Esophagus squamous epithelium (tissue), 4 donors: ENCODE results near the gene DHX15.

Experiments
- POLR2A ChIP-seq, 4 donors: fragments of 450-650 bp; IDR thresholded peaks; one replicate each; pipeline ENCODE4 v1.6.1; 2017; ENCODE audit warnings: antibody characterized with exemption in 4 of 4, mild to moderate bottlenecking in 4 of 4, moderate library complexity in 3 of 4
- TF ChIP-seq, protein P1 (sequence below), 6 experiments: fragments of 450-650 bp in 4 of 6; fragments of 200-600 bp in 2 of 6; sonication (generic) in 2 of 6; IDR thresholded peaks; one replicate each; pipeline ENCODE4 v1.5.1; 2016 to 2019; ENCODE audit warnings: antibody characterized with exemption in 6 of 6, mild to moderate bottlenecking in 4 of 6, moderate library complexity in 4 of 6

DNA sequence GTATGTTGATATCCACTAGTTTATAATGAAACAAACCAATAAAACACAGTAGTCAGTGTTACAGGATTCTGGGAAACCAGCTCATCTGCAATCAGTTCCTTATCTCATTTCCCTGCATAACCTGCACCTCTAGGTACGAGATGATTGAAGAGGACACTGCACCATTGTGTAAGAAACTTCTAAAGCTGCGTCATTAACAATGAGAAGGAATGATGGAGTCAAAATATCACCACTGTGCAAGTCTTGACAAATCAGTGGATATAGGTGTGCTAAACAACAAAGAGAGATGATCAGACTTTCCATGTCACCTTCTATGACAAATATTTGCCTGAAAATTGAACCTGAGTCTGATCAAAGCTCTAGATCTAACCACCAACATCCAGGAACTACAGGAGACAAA, 40.7 kb upstream of the DHX15 start:
- TF ChIP-seq, protein P1, sequence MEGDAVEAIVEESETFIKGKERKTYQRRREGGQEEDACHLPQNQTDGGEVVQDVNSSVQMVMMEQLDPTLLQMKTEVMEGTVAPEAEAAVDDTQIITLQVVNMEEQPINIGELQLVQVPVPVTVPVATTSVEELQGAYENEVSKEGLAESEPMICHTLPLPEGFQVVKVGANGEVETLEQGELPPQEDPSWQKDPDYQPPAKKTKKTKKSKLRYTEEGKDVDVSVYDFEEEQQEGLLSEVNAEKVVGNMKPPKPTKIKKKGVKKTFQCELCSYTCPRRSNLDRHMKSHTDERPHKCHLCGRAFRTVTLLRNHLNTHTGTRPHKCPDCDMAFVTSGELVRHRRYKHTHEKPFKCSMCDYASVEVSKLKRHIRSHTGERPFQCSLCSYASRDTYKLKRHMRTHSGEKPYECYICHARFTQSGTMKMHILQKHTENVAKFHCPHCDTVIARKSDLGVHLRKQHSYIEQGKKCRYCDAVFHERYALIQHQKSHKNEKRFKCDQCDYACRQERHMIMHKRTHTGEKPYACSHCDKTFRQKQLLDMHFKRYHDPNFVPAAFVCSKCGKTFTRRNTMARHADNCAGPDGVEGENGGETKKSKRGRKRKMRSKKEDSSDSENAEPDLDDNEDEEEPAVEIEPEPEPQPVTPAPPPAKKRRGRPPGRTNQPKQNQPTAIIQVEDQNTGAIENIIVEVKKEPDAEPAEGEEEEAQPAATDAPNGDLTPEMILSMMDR (IDR thresholded peaks at IDR 0.05): no peak
- TF ChIP-seq POLR2A (IDR thresholded peaks at IDR 0.05): no peak
